GM21526 (cell line): Measurements from ENCODE around the gene CARS1.

Experiments used
- ATAC-seq: cut with Tn5 transposase; IDR thresholded peaks from one replicate; pipeline ENCODE4 v1.9.1; 2021; ENCODE audit warnings: moderate library complexity; ENCODE audit not compliant: unreplicated experiment, low FRiP score

Gene CARS1

DNA sequence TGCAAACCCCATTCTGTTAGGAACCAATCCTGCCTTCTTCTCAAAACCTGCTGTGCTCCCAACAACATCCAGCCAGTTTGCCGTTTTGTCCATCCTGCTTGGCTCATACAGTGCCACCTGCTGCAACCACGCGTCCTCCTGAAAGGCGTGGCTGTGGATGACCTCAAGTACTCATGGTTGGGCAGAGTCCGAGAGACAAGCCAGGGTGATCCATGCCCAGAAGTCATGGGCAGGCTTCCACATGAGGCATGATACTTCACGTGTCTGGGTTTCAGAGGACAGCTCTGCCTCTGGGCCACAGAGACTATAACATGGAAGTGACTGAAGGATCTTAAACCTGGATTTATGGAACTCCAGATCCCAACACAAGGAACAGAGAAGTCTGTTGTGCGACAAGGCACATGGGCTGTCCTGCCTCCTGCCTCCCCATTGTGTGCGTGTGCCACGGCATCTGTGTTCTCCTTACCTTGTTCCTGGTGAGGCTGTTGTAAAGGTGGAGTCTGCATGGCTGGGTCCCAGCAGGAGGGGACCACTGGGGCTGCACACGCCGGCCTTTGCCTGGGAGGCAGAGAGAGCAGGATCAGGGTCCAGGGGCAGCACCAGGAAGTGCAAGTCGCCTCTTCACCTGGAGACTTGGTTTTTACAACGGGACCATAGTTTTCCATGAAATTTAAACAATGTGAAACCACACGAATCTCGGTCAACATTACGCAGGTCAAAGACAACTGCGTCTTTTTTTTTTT, 15.4 kb downstream of the CARS1 start:
- ATAC-seq = no peak

DNA sequence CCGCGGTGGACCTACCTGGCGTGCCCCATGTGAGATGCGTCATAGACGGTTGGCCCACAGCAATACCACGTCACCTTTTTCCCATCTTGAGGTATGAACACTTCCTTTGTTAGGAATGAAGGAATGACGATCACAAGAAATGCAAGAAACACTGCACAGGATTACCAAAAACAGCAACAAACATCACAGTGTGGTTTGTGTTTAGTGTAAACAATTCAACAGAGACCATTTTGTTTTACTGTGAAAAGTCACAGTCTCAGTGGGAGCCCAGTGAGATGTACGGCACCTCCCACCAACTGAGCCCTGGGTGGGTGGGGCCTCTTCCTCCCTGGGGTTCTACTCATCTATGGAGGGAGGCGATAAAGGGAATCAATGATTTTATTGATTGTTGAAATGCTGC, 16.3 kb downstream of the CARS1 start:
- no peak for ATAC-seq

GRCh38 chr11:3037945-3038271, 19.3 kb downstream of the CARS1 start:
- no peak for ATAC-seq

GRCh38 chr11:3037040-3037944, 19.9 kb downstream of the CARS1 start:
- ATAC-seq = no peak

DNA sequence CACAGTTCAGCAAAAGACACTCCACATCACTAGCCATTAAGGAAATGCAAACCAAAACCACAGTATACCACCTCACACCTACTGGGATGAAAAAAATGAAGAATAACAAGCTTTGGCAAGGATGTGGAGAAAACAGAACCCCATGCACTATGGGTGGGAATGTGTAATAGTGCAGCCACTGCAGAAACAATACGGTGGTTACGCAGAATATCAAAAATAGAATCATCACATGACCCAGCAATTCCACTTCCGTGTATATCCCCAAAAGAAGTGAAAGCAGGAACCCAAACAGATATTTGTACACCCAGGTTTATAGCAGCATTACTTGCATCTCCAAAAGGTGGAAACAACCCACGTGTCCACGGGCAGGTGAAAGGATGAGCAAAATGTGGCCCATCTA, 20.8 kb downstream of the CARS1 start:
- ATAC-seq = no peak

DNA sequence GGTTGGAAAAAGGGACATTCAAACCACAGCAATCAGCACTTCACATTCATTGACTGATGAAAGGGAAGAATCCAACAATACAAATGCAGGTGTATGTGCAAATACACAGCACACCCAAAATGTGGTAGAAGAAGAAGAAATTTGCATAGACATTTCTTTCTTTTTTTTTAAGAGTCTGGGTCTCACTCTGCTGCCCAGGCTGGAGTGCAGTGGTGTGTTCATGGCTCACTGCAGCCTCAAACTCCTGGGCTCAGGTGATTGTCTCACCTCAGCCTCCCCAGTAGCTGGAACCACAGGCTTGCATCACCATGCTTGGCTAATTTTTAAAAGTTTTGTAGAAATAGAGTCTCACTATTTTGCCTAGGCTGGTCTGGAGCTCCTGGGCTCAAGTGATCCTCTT, 21.9 kb downstream of the CARS1 start:
- ATAC-seq = no peak

- no peak for ATAC-seq
Measured at GRCh38 chr11:3030289-3031070, 26.7 kb downstream of the CARS1 start.

DNA sequence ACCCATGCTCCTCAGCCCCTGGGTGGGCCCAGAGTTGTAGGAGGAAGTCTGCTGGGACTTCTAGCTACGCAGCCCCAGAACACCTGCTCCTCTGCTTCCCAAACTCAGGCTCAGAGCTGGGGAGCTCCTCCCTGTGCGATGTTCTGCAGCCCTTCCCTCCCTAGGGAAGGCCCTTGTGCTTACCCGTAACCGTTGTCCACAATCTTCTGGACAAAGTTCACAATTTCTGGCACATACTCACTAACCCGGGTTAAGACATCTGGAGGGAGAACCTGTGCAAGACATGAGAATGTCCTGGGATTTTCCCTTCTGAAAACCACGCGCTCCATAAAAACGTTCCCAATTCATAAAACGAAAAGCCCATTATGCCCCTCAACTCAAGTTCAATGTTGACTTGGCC, 28.4 kb downstream of the CARS1 start:
- no peak for ATAC-seq

GRCh38 chr11:3026803-3027202, 30.4 kb downstream of the CARS1 start:
- ATAC-seq = no peak

DNA sequence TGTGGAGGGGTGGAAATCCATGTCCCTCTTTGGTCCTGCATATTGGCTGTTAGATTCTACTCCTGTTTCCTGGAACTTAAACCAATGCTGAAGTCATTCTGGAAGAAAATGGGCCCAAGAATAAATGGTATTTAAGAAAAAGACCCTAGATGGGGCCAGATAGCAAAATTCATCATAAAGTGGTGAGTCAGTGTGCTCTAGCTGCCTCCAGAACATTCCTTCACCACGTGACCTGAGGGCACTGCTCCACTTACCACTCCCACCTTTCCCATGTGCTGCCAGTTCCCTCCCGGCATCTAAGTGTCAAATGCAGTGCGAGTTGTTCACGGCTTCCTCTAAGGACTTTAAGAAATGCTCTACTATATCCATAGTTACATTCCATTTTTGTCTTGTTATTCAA, 34.2 kb downstream of the CARS1 start:
- no peak for ATAC-seq

DNA sequence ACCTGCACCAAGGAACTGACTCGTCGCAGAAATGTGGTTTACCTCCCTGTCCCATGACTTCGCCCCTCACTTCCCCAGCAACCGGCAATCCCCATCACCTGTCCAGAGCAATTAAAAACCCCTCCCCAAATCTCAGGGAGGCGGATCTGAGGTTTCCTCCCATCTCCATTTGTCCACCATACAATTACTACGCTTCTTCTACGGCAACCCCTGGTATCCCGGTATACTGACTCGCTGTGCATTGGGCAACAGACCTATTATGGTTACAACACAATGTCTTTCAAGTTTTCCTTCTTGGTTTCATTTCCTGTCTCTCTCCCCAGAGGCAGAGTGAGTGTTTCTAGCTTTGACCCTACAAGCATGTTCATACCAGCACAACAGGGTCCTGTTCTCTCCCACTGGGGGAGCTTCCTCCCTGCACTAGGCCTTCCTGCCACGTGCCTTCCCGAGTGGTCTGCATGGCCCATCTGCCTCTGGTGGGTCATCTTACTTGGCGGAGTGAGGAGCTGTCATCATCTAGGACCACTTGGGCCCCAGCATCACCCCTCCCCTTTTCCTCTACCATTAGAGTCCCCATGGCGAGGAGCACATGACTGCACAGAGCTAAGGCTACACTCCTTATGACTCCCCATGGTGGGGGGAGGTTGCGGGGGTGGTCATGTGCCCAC, 34.8 kb downstream of the CARS1 start:
- ATAC-seq = no peak

- ATAC-seq = no peak
Measured at GRCh38 chr11:3021125-3021524, 36.1 kb downstream of the CARS1 start.

- no peak for ATAC-seq
Measured at GRCh38 chr11:3020011-3020410, 37.2 kb downstream of the CARS1 start.

DNA sequence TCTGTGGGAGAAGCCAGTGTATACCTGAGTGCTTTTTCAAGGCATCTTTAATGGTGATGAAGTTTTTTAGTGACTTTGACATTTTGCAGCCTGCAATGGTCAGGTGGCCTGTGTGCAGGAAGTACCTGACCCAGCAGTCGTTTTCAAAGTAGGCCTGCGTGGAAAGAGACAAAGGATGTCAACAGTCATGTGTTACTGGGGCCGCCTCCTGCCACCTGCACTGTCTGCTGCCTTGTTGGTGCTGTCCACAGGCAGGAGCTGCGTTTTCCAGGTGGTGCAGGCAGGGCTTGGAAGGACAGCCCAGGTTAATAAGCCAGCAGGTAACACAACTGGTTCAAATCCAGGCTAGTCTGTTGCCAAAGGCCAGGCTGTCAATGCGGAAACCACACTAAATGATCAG, 38.6 kb downstream of the CARS1 start:
- no peak for ATAC-seq

DNA sequence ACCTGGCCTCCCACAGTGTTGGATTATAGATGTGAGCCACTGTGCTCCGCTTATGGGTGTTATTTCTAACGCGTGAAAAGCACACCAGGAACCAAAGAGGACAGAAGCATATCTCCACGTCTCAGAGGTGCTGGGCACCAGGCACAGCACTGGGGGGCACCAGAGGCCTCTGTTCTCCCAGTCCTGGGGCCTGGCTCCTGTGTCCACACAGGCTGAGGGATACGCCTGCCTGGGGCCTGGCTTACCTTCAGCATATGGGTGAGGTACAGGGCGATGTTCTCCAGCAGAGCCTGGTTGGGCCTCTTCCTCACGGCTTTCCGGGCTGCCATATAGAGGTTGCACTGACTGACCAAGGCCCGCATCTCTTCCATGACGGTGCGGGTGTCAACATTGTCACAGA, 40.4 kb downstream of the CARS1 start:
- ATAC-seq = no peak

DNA sequence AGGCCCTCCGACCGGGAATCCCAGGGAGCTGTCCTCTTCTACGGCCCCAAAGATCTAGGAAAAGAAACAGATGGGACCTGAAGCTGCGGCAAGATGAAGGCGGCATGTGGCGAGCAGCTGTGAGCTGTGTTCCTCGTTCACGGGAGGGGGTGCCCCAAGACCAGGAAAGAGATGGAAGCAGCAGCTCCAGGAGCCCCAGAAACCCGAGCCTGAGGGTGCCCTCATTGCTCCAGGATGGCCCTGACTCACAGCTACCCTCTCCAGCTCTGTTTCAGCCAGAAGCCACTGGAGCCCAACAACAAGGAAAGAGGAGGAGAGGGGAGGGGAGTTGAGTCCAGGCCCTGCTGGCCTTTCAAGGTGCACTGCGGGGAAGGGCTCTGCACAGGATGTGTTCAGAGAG, 41.4 kb downstream of the CARS1 start:
- ATAC-seq = no peak

DNA sequence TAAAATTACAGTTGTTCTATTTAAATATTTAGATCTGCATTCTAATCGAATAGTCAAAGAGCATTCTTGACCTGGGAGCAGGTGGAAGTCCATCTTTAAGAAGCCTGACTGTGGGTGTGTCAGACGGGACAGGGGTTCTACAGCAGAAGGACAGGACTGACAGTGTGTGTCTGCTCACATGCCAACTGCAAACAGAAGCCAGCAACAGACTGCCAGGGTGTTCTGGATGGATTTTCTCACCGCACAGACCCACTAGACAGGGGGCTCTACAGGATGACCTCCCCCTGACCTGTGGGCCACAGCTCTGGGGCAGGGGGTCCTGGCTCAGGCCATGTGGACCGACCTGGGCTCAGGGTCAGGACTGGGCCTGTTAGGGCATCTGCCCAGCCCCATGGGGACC, 42.3 kb downstream of the CARS1 start:
- ATAC-seq = no peak

GRCh38 chr11:3014057-3014938, 42.9 kb downstream of the CARS1 start:
- ATAC-seq = no peak

DNA sequence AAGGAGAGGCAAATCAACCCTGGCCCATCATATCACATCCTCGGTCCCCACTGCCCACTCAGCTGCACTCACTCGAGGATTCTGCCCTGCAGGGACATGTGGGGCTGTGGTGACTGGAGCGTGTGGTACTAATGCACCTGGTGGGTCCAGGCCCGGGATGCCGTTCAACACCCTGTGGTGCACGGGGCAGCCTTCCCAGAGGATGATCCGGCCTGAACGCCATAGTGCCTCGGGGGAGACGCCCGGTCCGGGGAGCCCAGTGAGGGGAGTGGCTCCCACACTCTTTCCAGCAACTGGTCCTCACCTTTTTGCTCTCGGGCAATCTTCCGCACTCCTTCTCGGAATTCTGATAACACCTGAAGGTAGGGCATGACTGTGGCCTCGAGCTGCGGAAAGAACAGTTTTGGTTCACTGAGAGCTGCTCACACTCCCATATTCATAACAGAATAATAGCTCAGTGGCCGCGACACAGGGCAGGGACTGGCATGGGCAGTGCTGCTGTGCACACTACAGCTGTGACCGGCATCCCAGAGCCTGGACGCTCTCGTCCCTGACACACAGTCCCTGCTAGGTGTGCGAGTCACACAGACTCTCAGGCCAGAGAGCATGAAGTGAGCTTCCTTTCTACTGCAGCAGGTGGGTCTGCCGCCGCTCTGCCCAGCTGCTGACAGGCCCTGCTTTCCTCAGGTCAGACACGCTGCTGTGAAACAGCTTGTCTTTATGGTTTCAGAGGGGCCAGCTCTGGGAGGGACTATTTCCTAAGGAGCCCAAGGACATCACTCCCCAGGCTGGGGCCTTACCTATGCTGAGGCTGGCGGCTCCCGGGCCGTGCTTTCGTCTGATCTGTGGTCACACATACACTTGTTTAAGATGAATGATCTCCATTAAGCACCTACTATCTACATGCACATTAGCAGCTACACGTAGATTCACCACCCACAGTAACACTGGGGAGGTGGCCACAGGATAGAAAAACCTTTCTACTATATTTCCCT, 45.0 kb downstream of the CARS1 start:
- no peak for ATAC-seq
